Measurements from ENCODE around the gene TMEM186. TPM values are rescaled to one million over a fixed set of nuclear protein-coding genes. Genes with fewer than 3 reads are reported as not detected.

The TMEM186 gene
- 13.9 and 16.7 TPM in 2 replicates for total RNA-seq
- 9.9 TPM for total RNA-seq (2013)
- polyA plus RNA-seq, result 4.2 and 5.8 TPM in 2 replicates
- 3.4 and 4.0 TPM in 2 replicates for polyA minus RNA-seq

- Histone ChIP-seq H3K36me3 (replicated peaks in 1 of 2; ENCODE audit: control extremely low read depth in 1 of 2, control insufficient read depth in 1 of 2, extremely low read depth in 1 of 2, insufficient read depth in 2 of 2, low read length in 1 of 2) (peaks cover 0 to 12% of the 10 kb centered on the region in 2 experiments), H2AFZ (ENCODE audit: insufficient read depth, low read depth, low read length, poor library complexity, severe bottlenecking) (peak within 1 kb of the TSS; percentile 85), H3K27me3 (replicated peaks in 1 of 4; ENCODE audit: control extremely low read depth in 1 of 4, control insufficient read depth in 3 of 4, insufficient read depth in 4 of 4, low read length in 3 of 4) (no peaks in the 10 kb centered on the region), H3K9me3 (ENCODE audit: control extremely low read depth in 1 of 3, control insufficient read depth in 2 of 3, insufficient read depth in 1 of 3, low read length in 2 of 3) (no peaks in the 10 kb centered on the region), H3K79me2 (ENCODE audit: control insufficient read depth, insufficient read depth, low read length) (peaks cover 71% of the 10 kb centered on the region), H4K20me1 (ENCODE audit: control insufficient read depth, insufficient read depth, low read length, poor library complexity, severe bottlenecking) (peaks cover 23% of the 10 kb centered on the region), H3K4me2 (replicated peaks; ENCODE audit: low read depth, low read length, poor library complexity, severe bottlenecking) (peak within 1 kb of the TSS; percentile 76), H3K4me1 (ENCODE audit: control insufficient read depth in 2 of 2, insufficient read depth in 2 of 2, low read length in 2 of 2) (peaks cover 29 to 31% of the 10 kb centered on the region in 2 donors), H3K9ac (ENCODE audit: low read length) (peak within 1 kb of the TSS; percentile 81), H3K4me3 (ENCODE audit: control extremely low read depth in 1 of 5, extremely low read depth in 1 of 5, insufficient read depth in 1 of 5, low read depth in 2 of 5, low read length in 4 of 5) (peak within 1 kb of the TSS; percentile 69 to 98 (median 73)), H3K27ac (ENCODE audit: low read length in 2 of 2) (peak within 1 kb of the TSS; percentile 69 to 91)
- Mint-ChIP-seq H3K27ac (peak within 1 kb of the TSS; percentile 95), H3K4me1 (peaks cover 34% of the 10 kb centered on the region), H3K27me3 (no peaks in the 10 kb centered on the region), H3K9me3 (ENCODE audit: insufficient read depth) (no peaks in the 10 kb centered on the region), H3K4me3 (peak within 1 kb of the TSS; percentile 97)
- ChIA-PET POLR2A (interaction anchor here (1.1 to 1.6 kb wide), 3 partner anchors 72 to 294 kb away, joined by 3 to 5 read pairs (median 4); partner anchors contain the start of genes CARHSP1, HAPSTR1 and METTL22), CTCF (interaction anchor here (1.0 to 1.5 kb wide), 5 partner anchors 72 to 342 kb away, joined by 3 to 4 read pairs (median 3); no protein-coding TSS in a partner anchor)
- DNase-seq (peak; percentile 97), ATAC-seq (ENCODE audit: low read depth) (peak; percentile 97)
- under 1% methylated on average over 59 of the region's 61 CpGs for WGBS (ENCODE audit: insufficient coverage)
- TF ChIP-seq, protein P1, sequence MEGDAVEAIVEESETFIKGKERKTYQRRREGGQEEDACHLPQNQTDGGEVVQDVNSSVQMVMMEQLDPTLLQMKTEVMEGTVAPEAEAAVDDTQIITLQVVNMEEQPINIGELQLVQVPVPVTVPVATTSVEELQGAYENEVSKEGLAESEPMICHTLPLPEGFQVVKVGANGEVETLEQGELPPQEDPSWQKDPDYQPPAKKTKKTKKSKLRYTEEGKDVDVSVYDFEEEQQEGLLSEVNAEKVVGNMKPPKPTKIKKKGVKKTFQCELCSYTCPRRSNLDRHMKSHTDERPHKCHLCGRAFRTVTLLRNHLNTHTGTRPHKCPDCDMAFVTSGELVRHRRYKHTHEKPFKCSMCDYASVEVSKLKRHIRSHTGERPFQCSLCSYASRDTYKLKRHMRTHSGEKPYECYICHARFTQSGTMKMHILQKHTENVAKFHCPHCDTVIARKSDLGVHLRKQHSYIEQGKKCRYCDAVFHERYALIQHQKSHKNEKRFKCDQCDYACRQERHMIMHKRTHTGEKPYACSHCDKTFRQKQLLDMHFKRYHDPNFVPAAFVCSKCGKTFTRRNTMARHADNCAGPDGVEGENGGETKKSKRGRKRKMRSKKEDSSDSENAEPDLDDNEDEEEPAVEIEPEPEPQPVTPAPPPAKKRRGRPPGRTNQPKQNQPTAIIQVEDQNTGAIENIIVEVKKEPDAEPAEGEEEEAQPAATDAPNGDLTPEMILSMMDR (IDR thresholded peaks at IDR 0.05), result no peak
- TF ChIP-seq EZH2 (IDR thresholded peaks at IDR 0.05; ENCODE audit: borderline replicate concordance, insufficient read depth, low read depth, low read length, poor library complexity, severe bottlenecking), result no peak
- intact Hi-C loops (cut with micrococcal nuclease), result loop anchor here (1.0 to 5.0 kb wide), 5 partner anchors 72 to 165 kb away; partner anchors contain the start of genes ABAT, CARHSP1, LITAFD and USP7
These were observed at the start of gene TMEM186, which contains the start of gene PMM2 for GRCh38 chr16:8797364-8798173. Gene TMEM186 (minus strand): TSS chr16:8797639. CDS start chr16:8797614, 25 bp downstream. Gene PMM2 (plus strand): TSS chr16:8797839. CDS start chr16:8797883, 44 bp downstream.

All from B cell (primary cell).